Measurements from ENCODE around the gene SCIN. TPM values are rescaled to one million over a fixed set of nuclear protein-coding genes. Genes with fewer than 3 reads are reported as not detected.
"Not testable (repeated sequence)": the region's sequence is repeated elsewhere in the genome, so short reads cannot be mapped to it uniquely, and the experiment has no call there.

SCIN gene
- total RNA-seq, result under 1 TPM in 2 of 3 donors, not detected in 1; 0.08 to 0.37 TPM

GRCh38 chr7:12570534-12571461, at the start of gene SCIN:
TSS of gene SCIN (plus strand) at chr7:12570720. CDS start at chr7:12570787, 67 bp downstream.
- DNase-seq (no peak), ATAC-seq (peak; percentile 60 to 61)
- H3K36me3 Mint-ChIP-seq (ENCODE audit: insufficient read depth), result no peaks in the 10 kb centered on the region
- H3K9me3 Mint-ChIP-seq, result no peaks in the 10 kb centered on the region
- H3K4me1 Mint-ChIP-seq (ENCODE audit: low read depth), result peaks cover 13% of the 10 kb centered on the region
- H3K27me3 Mint-ChIP-seq (ENCODE audit: low read depth), result peaks cover 44% of the 10 kb centered on the region
- peak within 1 kb of the TSS; percentile 63 for H3K4me3 Mint-ChIP-seq

DNA sequence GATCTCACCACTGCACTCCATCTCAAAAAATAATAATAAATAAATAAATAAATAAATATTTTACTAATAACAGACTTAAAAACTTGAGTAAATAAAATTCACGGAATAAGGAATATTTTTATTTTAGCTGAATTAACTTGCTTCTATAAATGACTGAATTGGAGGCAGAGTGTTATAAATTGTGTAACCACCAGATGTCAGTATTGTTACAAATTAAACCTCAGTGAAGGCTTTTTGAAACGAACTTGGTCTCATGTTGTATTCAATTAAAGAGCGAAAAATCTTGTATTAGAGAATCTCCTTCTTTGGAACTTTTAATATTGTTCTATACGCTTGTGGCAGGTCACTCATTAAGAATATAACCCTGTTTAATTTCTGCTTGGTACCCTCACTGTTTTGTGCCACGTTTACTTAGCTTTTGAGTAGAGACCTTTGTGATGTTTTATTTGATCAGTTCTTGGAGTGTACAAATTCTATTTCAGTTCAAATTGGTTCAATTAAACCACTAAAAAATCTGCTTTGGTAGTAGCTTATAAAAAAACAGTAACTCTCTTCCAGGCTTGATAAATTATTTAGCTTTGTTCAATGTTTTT, 45.6 kb upstream of the SCIN start:
- ATAC-seq, result no peak
- DNase-seq, result no peak
- Mint-ChIP-seq H3K9me3 (no peaks in the 10 kb centered on the region), H3K4me1 (ENCODE audit: low read depth) (no peaks in the 10 kb centered on the region), H3K27me3 (ENCODE audit: low read depth) (peaks cover 12% of the 10 kb centered on the region), H3K4me3 (no peak overlapping the region), H3K36me3 (ENCODE audit: insufficient read depth) (no peaks in the 10 kb centered on the region)

DNA sequence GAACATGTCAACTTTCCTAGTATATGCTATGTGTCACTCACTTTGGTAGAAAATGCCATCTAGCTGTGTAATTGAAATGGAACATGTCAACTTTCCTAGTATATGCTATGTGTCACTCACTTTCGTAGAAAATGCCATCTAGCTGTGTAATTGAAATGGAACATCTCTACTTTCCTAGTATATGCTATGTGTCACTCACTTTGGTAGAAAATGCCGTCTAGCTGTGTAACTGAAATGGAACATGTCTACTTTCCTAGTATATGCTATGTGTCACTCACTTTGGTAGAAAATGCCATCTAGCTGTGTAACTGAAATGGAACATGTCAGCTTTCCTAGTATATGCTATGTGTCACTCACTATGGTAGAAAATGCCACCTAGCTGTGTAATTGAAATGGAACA, 43.8 kb upstream of the SCIN start:
- not testable (repeated sequence) for H3K4me3 Mint-ChIP-seq; H3K36me3 Mint-ChIP-seq (ENCODE audit: insufficient read depth); ATAC-seq; H3K4me1 Mint-ChIP-seq (ENCODE audit: low read depth); DNase-seq; H3K9me3 Mint-ChIP-seq
- peaks cover 14% of the 10 kb centered on the region for H3K27me3 Mint-ChIP-seq (ENCODE audit: low read depth)

- not testable (repeated sequence) for H3K4me3 Mint-ChIP-seq; ATAC-seq; H3K36me3 Mint-ChIP-seq (ENCODE audit: insufficient read depth); H3K9me3 Mint-ChIP-seq; DNase-seq; H3K4me1 Mint-ChIP-seq (ENCODE audit: low read depth)
- H3K27me3 Mint-ChIP-seq (ENCODE audit: low read depth), result peaks cover 13% of the 10 kb centered on the region
These were observed 42.9 kb upstream of the SCIN start for GRCh38 chr7:12527670-12528069.

DNA sequence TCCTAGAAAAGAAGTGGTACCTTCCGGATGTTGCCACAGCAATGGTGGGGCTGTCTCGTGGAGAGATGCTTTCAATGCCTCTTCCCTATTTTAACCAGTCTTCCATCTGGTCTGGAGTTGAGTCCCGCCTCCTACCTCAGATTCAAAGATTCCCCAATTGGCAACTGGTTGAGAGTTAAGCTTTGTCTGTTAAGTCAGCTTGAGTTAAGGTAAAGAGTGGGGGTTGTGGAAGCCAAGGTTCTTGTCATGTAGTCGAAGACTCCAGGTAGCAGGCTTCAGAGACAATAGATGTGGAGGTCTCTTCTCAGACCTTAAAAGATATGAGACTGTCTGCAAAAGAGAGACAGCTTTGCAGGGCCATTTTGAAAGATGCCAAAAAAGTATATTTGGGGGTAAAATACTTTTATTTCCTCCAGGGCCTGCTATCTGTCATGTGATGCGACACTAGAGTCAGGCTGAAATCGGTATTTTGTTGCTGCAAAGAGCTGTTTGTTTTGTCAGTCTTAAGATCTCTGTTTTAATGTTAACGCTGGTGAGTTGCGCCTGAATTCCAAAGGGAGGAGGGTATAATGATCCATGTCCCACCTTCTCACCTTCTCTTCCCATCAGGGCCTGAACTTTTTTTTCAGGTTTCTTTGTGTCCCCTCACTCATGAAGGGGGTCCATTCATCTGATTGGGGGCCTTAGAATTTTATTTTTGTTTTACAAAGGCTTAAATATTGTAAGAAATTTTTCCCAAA, 40.4 kb upstream of the SCIN start:
- DNase-seq, result no peak
- H3K4me1 Mint-ChIP-seq (ENCODE audit: low read depth), result no peaks in the 10 kb centered on the region
- no peaks in the 10 kb centered on the region for H3K36me3 Mint-ChIP-seq (ENCODE audit: insufficient read depth)
- no peak overlapping the region for H3K4me3 Mint-ChIP-seq
- H3K27me3 Mint-ChIP-seq (ENCODE audit: low read depth), result peaks cover 13% of the 10 kb centered on the region
- H3K9me3 Mint-ChIP-seq, result no peaks in the 10 kb centered on the region
- ATAC-seq, result no peak

DNA sequence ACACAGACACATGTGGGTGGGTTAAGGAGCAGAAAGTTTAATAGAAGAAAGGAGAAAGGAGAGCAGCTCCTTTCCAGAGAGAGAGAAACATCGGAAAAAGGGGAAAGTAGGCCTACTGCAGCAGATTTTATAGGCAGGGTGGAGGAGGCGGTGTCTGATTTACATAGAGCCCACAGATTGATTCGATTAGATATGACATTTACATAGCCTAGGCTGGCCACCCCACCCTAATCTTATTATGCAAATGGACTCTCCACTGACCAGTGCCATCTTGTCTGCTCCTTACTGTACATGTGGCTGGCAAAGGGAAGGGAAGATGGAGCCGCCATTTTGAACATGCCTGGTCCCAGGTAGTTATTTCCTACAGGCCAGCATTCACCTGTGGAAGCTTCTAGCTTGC, 38.7 kb upstream of the SCIN start:
- Mint-ChIP-seq H3K36me3 (ENCODE audit: insufficient read depth) (no peaks in the 10 kb centered on the region), H3K27me3 (ENCODE audit: low read depth) (peaks cover 13% of the 10 kb centered on the region), H3K4me1 (ENCODE audit: low read depth) (no peaks in the 10 kb centered on the region), H3K4me3 (no peak overlapping the region), H3K9me3 (no peaks in the 10 kb centered on the region)
- no peak for DNase-seq
- ATAC-seq, result no peak

DNA sequence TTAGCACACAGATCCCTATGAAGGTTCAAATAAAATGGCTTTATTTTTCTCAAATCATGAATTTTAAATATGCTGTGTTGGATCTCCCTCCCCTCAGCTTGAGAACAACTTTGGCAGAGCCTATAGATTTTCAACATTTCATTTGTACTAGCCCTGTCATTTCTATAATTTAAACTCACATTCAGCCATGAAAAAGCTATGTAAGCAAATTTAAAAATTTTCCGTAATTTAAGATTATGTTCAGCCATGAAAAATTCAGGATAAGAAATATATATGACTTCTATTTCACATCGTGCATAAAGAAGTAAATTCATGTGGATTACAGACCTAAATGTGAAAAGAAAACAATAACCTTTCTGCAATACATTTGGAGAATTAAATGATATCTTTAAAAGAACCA, 36.5 kb upstream of the SCIN start:
- Mint-ChIP-seq H3K36me3 (ENCODE audit: insufficient read depth) (no peaks in the 10 kb centered on the region), H3K4me1 (ENCODE audit: low read depth) (no peaks in the 10 kb centered on the region), H3K9me3 (no peaks in the 10 kb centered on the region), H3K4me3 (no peak overlapping the region), H3K27me3 (ENCODE audit: low read depth) (peaks cover 6% of the 10 kb centered on the region)
- no peak for DNase-seq
- ATAC-seq, result no peak

- no peaks in the 10 kb centered on the region for H3K36me3 Mint-ChIP-seq (ENCODE audit: insufficient read depth)
- no peaks in the 10 kb centered on the region for H3K9me3 Mint-ChIP-seq
- no peaks in the 10 kb centered on the region for H3K4me1 Mint-ChIP-seq (ENCODE audit: low read depth)
- DNase-seq (no peak), ATAC-seq (no peak)
- no peaks in the 10 kb centered on the region for H3K27me3 Mint-ChIP-seq (ENCODE audit: low read depth)
- H3K4me3 Mint-ChIP-seq, result no peak overlapping the region
These were observed 30.8 kb upstream of the SCIN start for GRCh38 chr7:12539681-12540080.

GRCh38 chr7:12540850-12541249, 29.7 kb upstream of the SCIN start:
- no peaks in the 10 kb centered on the region for H3K9me3 Mint-ChIP-seq
- H3K4me1 Mint-ChIP-seq (ENCODE audit: low read depth), result no peaks in the 10 kb centered on the region
- no peak overlapping the region for H3K4me3 Mint-ChIP-seq

DNA sequence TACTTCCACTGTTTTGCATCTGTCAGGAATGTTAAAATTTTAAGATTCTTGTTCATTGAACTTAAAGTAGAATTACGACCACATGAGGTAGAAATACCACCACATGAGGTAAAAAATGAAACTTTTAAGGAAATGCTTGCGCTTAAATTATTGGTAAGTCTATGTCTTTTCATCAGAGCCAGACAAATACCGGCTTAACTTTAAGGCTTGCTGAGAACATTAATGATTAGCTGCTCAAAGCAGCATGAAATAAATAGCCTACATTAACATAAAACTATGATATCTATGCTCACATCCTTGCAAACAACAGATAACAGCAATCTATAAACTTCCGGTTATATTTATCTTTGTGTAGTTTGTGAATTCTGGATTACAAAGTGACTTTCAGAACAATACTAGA, 26.9 kb upstream of the SCIN start:
- no peaks in the 10 kb centered on the region for H3K27me3 Mint-ChIP-seq (ENCODE audit: low read depth)
- no peaks in the 10 kb centered on the region for H3K9me3 Mint-ChIP-seq
- H3K4me3 Mint-ChIP-seq, result no peak overlapping the region
- H3K36me3 Mint-ChIP-seq (ENCODE audit: insufficient read depth), result no peaks in the 10 kb centered on the region
- DNase-seq (no peak), ATAC-seq (no peak)
- H3K4me1 Mint-ChIP-seq (ENCODE audit: low read depth), result no peaks in the 10 kb centered on the region

More at GRCh38 chr7:12540850-12541249, 29.7 kb upstream of the SCIN start:
- H3K36me3 Mint-ChIP-seq (ENCODE audit: insufficient read depth), result no peaks in the 10 kb centered on the region
- DNase-seq, result no peak
- no peak for ATAC-seq
- no peaks in the 10 kb centered on the region for H3K27me3 Mint-ChIP-seq (ENCODE audit: low read depth)

DNA sequence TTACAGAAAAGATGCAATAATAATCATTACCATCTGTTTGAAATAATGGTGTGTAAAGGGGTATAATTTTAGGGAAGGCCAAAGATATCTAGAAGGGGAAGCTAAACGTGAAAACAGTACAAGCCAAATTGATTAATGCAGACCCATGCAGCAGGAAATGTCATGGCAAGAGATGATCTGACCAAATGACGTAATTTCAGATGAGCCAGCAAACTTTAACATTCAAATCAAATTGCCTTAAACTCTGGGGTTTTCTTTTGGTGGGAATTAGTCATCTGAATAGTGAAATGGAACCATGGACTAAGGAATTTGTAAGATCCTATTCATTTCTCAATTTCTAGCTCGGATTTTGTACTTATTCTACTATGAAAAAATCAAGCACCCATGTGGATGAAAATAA, 21.4 kb upstream of the SCIN start:
- H3K36me3 Mint-ChIP-seq (ENCODE audit: insufficient read depth), result no peaks in the 10 kb centered on the region
- DNase-seq, result no peak
- no peak for ATAC-seq
- no peaks in the 10 kb centered on the region for H3K27me3 Mint-ChIP-seq (ENCODE audit: low read depth)
- H3K4me3 Mint-ChIP-seq, result no peak overlapping the region
- H3K9me3 Mint-ChIP-seq, result no peaks in the 10 kb centered on the region
- no peaks in the 10 kb centered on the region for H3K4me1 Mint-ChIP-seq (ENCODE audit: low read depth)

DNA sequence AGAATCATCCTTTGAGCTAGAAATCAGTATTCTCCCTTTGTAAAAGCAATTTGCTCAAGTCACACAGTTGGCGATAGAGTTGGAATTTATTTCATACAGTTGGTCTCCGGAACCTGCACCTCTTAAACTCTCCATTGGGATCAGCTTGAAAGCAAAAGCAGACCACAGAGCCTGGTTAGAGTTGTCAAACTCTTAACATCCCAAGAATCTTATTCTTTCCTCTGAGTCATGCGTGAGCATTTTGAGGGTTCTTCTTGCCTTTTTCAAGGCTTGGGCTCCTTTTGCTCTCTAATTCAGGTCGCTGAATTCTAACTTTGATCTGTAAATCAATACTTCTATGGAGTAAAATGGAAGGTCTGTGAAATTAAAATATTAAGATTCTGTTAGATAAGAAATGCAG, 19.6 kb upstream of the SCIN start:
- Mint-ChIP-seq H3K9me3 (no peaks in the 10 kb centered on the region), H3K27me3 (ENCODE audit: low read depth) (peaks cover 2% of the 10 kb centered on the region), H3K36me3 (ENCODE audit: insufficient read depth) (no peaks in the 10 kb centered on the region), H3K4me3 (no peak overlapping the region), H3K4me1 (ENCODE audit: low read depth) (no peaks in the 10 kb centered on the region)
- DNase-seq, result no peak
- no peak for ATAC-seq

- ATAC-seq, result no peak
These were observed 17.6 kb upstream of the SCIN start for GRCh38 chr7:12552876-12553275.

GRCh38 chr7:12553416-12553815, 17.1 kb upstream of the SCIN start:
- ATAC-seq (no peak), DNase-seq (no peak)
- no peaks in the 10 kb centered on the region for H3K4me1 Mint-ChIP-seq (ENCODE audit: low read depth)
- no peaks in the 10 kb centered on the region for H3K36me3 Mint-ChIP-seq (ENCODE audit: insufficient read depth)
- peaks cover 2% of the 10 kb centered on the region for H3K27me3 Mint-ChIP-seq (ENCODE audit: low read depth)
- no peak overlapping the region for H3K4me3 Mint-ChIP-seq
- H3K9me3 Mint-ChIP-seq, result no peaks in the 10 kb centered on the region

More at GRCh38 chr7:12552876-12553275, 17.6 kb upstream of the SCIN start:
- no peaks in the 10 kb centered on the region for H3K36me3 Mint-ChIP-seq (ENCODE audit: insufficient read depth)
- no peaks in the 10 kb centered on the region for H3K9me3 Mint-ChIP-seq
- H3K4me3 Mint-ChIP-seq, result no peak overlapping the region
- peaks cover 2% of the 10 kb centered on the region for H3K27me3 Mint-ChIP-seq (ENCODE audit: low read depth)
- no peaks in the 10 kb centered on the region for H3K4me1 Mint-ChIP-seq (ENCODE audit: low read depth)
- DNase-seq, result no peak
